ENCODE data around the gene ABCD1.

- no peak for TF ChIP-seq CTCF (IDR thresholded peaks at IDR 0.05)
- TF ChIP-seq POLR2A (IDR thresholded peaks at IDR 0.05): no peak
Measured at GRCh38 chrX:153703036-153703370, 21.7 kb upstream of the ABCD1 start.
